ENCODE results near the gene HRK.

Gene HRK

DNA sequence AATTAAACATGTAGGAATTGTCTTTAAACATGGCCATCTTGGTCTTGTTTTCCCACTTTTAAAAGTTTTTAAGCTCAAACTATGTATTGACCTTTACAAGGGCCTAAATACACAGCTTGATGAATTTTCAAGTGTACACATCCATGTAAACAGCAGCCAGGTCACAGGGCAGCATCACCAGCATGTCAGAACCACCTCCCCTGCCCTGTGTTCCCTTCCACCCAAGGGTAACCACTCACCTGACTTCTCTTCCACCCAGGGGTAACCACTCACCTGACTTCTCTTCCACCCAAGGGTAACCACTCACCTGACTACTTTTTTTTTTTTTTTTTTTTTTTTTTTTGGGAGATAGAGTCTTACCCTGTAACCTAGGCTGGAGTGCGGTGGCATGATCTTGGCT is 34.1 kb upstream of the HRK start:
- TF ChIP-seq, protein P1, sequence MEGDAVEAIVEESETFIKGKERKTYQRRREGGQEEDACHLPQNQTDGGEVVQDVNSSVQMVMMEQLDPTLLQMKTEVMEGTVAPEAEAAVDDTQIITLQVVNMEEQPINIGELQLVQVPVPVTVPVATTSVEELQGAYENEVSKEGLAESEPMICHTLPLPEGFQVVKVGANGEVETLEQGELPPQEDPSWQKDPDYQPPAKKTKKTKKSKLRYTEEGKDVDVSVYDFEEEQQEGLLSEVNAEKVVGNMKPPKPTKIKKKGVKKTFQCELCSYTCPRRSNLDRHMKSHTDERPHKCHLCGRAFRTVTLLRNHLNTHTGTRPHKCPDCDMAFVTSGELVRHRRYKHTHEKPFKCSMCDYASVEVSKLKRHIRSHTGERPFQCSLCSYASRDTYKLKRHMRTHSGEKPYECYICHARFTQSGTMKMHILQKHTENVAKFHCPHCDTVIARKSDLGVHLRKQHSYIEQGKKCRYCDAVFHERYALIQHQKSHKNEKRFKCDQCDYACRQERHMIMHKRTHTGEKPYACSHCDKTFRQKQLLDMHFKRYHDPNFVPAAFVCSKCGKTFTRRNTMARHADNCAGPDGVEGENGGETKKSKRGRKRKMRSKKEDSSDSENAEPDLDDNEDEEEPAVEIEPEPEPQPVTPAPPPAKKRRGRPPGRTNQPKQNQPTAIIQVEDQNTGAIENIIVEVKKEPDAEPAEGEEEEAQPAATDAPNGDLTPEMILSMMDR (IDR thresholded peaks at IDR 0.05; ENCODE audit: extremely low read depth, missing control alignments): no peak
- DNase-seq (ENCODE audit: low spot score): no peak

GRCh38 chr12:116910645-116911451 is 29.6 kb upstream of the HRK start, which contains the start of gene FBXW8:
Gene FBXW8, plus strand, starts transcription at chr12:116910950. Its CDS starts 88 bp downstream, at chr12:116911038.
- TF ChIP-seq, protein P1 (IDR thresholded peaks at IDR 0.05; ENCODE audit: extremely low read depth, missing control alignments): no peak
- peak; percentile 87 for DNase-seq (ENCODE audit: low spot score)

GRCh38 chr12:116910280-116910644 is 29.0 kb upstream of the HRK start:
- no peak for DNase-seq (ENCODE audit: low spot score)
- TF ChIP-seq, protein P1 (IDR thresholded peaks at IDR 0.05; ENCODE audit: extremely low read depth, missing control alignments): no peak

DNA sequence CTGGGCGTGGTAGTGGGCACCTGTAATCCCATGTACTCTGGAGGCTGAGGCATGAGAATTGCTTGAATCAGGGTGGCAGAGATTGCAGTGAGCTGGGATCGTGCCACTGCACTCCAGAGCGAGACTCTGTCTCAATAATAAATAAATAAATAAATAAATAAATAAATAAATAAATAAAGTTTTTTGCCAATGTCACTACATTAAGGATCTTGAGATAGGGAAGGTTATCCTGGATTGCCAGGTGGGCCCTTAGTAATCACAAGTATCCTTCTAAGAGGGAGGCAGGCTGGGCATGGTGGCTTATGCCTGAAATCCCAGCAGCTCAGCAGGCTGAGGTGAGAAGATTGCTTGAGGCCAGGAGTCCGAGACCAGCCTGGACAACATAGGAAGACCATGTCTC is 25.0 kb upstream of the HRK start:
- no peak for DNase-seq (ENCODE audit: low spot score)
- TF ChIP-seq, protein P1 (IDR thresholded peaks at IDR 0.05; ENCODE audit: extremely low read depth, missing control alignments): no peak

DNA sequence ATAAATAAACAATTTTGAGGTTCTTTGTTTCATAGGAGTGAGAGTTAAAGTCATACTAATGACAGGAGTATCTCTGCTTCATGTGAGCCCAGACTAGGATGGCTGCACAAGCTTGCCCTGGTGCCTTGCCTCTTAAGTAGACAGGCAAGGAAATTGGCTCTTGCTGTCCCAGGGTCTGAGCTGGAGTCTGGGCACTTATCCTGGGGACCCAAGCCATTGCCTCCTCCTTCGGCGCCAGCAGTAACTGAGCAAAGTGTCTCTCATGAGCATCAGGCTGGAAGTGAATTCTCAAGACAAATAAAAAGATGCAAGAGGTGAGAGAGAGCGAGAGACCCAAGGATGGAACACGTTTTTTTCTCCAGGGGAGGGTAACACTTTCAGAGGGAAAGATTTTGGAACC is 22.6 kb upstream of the HRK start:
- DNase-seq (ENCODE audit: low spot score): no peak
- TF ChIP-seq, protein P1 (IDR thresholded peaks at IDR 0.05; ENCODE audit: extremely low read depth, missing control alignments): no peak

GRCh38 chr12:116901612-116902011 is 20.4 kb upstream of the HRK start:
- DNase-seq (ENCODE audit: low spot score): no peak
- TF ChIP-seq, protein P1 (IDR thresholded peaks at IDR 0.05; ENCODE audit: extremely low read depth, missing control alignments): no peak

DNA sequence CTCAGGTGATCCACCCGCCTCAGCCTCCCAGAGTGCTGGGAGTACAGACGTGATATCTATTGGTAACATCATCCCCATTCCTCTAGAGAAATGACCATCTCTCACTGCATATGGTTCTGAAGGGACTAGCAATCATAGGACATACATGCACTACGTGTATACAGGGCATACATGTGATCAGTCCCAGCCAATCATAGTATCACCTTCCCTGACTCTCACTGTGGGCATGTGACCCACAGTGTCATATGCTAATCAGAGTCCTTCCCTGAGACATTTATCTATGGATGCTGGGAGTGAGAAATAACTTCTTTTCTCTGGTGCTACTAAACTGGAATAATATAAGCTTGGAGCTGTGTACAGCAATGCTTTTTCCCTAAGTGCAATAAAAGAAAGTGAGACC is 17.4 kb upstream of the HRK start:
- DNase-seq (ENCODE audit: low spot score): no peak
- TF ChIP-seq, protein P1 (IDR thresholded peaks at IDR 0.05; ENCODE audit: extremely low read depth, missing control alignments): no peak

Data from GM20000 (cell line).